Renal cortex interstitium (tissue), 11 donors: ENCODE results near the gene FAF2. TPM values are rescaled to one million over a fixed set of nuclear protein-coding genes. Genes with fewer than 3 reads are reported as not detected.

Experiments
- DNase-seq, 11 donors: peaks; one replicate each; pipeline ENCODE4 v3.0.0-alpha.2; 2013; ENCODE audit warnings: low read depth in 9 of 11, low spot score in 4 of 11; ENCODE audit errors: extremely low read depth in 1 of 11
- polyA plus RNA-seq, 3 donors: library from polyadenylated mRNA; unstranded; fragments of 120-200 nt; gene quantifications; one replicate each; pipeline ENCODE4 v1.2.1, GENCODE V29; 2013; ENCODE audit not compliant: insufficient read length in 3 of 3

Gene FAF2
- polyA plus RNA-seq, 3 donors, result 47.2 to 50.4 (median 47.5) TPM

DNA sequence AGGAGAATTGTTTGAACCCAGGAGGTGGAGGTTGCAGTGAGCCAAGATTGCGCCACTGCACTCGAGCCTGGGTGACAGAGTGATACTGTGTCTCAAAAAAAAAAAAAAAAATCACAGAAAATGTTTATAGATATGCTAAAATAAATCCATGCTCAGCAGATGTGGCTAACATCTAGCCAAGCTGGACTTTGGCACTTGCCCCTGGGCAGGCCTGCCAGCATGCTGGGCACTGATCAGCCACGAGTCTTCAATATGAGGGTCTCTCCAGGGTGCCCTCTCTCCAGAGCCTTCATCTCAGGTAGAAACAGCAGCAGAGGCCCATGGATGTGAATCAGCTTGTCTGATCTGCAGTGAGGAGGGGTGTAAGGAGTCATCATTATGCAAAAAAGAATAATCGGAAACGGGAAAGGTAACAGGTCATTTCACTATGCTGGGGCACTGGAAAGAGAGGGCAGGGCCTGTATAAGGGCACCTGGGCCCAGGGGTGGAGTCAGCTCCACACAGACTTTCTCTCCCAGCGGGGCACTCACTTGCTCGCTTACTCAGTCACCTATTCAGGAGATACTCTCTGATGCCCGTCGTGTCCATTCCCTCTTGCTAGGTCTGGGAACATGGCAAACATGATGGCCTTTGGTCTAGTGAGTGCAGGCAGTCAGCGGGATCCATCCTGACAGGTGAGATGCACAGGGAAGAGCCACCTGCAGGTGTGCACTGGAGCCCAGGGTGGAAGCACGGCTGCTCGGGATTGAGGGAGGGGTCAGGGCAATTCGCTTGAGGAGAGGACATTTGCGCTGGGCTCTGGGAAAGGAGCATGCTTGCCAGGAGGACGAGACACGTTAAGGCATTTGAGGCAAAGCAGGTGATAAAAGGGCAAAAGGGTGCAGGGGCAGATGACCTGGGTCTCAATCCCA lies 71.9 kb downstream of the FAF2 start:
- DNase-seq, result no peak

DNA sequence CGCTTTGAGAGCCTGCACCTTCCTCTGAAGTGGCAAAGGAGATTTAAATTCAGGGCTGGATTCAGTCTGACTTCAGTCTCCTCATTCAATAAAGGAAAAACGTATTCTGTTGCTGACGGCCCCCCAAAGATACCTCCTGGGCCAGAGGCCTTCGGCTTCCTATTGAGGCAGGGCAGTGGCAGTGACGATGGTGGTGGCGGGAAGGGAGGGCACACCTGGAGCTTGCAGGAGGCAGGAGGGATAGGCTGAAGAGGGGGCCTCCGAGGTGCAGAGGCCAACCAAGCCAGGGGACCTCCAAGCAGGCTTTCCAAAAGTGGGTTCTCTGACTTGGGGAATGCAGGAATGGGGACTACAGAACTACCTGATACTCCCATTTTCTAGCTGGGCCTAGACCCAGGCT lies 73.1 kb downstream of the FAF2 start:
- DNase-seq, result no peak

DNA sequence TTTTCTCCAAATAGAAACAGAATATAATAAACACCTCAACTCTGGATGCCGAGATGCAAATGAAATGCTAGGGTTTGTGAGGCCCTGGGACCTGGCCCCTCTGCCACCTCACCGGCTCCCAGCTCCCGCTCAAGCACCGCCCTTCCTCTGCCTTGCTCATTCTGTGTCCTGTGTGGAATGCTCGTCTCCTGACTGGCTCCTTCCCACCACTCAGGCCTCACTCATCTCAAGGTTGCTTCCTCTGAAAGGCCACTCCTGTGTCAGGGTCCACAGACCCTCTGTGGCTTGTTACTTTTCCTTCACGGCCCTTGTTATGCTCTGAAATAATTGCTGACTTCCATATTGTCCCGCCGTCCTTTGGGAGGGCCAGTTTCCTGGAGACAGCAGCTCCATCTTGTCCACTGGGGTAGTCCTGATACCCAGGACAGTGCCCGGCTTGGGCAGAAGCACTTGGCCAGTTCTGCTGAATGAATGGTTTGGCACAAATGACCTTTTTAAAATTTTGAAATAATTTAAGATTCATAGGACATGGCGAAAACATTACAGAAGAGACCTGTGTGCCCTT lies 73.6 kb downstream of the FAF2 start:
- DNase-seq, result no peak

DNA sequence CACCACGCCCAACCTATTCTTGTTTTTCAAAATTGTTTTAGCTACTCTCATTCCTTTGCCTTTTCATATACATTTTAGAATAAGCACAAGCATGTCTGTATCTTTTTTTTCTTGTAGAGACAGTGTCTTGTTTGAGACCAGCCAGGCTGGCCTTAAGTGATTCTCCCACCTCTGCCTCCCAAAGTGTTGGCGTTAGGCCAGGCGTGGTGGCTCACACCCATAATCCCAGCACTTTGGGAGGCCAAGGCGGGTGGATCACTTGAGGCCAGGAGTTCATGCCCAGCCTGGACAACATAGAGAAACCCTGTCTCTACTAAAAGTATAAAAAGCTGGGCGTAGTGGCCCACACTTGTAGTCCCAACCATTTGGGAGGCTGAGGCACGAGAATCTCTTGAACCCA lies 76.0 kb downstream of the FAF2 start:
- DNase-seq, result no peak

DNA sequence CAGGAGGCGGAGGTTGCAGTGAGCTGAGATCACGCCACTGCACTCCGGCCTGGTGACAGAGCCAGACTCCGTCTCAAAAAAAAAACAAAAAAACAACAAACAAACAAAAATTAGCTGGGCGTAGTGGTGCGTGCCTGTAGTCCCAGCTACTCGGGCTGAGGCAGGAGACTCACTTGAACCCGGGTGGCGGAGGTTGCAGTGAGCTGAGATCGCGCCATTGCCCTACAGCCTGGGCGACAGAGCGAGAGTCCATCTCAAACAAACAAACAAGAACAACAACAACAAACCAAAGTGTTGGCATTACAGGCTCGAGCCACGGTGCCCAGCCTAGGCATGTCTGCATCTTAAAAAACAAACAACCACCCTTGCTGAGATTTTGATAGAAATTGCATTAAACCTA lies 76.8 kb downstream of the FAF2 start:
- no peak for DNase-seq

DNA sequence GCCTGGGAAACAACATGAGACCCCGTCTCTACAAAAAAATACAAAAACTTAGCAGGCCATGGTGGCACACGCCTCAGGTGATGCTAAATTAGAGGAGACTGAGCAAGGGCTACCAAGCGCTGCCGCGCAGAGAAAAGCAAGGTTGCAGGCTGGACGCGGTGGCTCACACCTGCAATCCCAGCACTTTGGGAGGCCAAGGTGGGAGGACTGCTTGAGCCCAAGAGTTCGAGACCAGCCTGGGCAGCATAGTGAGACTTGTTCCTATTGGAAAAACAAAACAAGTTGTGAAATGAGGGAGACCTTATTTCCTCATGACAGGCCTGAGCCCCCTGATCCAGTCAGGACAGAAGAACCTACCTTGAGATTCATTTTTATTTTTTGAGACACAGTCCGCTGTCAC lies 77.5 kb downstream of the FAF2 start:
- no peak for DNase-seq

DNA sequence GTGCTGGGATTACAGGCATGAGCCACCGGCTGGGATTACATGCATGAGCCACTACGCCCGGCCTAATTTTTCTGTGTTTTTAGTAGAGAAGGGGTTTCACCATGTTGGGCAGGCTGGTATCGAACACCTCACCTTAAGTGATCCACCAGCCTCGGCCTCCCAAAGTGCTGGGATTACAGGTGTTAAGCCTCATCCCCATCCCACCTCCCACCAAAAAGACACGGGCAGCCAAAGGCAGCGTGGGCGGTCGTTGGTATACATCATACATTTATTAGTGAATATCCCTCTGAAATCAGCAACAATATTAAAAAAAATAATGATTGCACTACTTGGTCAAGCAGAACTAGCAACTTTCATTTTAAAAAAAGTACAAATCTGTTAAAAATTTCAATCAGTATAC lies 78.3 kb downstream of the FAF2 start:
- no peak for DNase-seq

DNA sequence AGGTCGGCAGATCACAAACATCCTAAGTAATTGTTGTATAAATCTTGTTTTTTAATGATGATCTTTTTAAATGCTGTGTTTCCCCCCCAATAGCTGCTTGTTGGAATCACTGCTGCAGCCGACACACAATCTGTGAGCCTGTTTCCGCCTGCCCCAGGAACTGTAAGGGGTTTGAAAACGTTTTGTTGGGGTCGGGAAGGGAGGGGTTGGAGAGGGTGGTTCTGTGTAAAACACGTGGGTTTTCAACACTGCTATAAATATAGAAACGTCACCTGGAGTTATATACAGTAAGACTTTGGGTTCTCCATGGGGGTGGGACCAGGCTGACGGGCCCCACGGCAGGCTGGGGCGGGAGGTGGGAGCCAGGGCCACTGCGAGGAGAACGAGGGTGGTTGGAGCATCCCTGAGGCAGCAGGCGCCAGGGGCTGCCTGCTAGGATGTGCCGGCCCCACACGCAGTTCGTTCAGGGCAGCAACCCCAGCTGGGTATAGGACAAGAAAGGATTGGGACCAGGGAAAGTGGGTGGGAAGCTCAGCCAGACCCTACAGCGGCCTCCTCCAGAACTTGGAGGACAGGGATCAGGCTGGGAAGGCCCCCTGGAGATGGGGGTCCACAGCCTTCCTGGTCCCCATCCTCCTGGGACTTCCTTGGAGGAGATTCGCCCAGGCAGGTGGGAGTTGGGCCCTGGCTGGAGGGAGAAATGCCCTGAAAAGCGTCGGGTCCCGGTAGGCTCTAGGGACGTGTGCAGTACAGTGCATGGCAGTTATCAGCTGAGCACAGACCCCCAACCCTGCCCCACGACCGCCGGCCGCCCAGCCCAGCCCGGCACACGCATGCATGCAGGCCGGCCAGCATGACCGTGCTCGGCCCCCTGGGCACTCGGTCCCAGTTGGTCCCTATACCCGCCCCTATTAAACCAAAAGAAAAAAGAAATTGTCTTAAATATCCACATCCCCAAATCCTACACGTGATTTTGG lies 79.3 kb downstream of the FAF2 start:
- no peak for DNase-seq

DNA sequence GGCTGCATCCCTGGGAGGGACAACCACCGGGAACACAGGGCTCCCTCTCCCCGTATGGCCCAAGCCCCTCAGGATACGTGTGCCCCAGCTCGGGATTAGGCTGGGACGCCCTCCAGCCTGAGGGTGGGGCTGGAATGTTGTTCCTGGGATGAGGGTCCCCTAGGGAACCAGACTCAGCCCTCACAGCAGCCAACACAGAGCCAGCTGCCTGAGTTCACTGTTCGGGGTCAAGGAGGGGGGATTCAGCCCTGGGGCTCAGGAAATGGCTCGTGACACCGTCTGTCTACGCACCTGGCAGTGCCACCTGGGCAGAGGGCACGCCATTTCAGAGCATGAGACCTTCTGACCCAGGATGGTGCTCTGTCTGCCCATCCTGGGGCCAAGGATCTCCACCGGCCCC lies 80.1 kb downstream of the FAF2 start:
- DNase-seq, result no peak

DNA sequence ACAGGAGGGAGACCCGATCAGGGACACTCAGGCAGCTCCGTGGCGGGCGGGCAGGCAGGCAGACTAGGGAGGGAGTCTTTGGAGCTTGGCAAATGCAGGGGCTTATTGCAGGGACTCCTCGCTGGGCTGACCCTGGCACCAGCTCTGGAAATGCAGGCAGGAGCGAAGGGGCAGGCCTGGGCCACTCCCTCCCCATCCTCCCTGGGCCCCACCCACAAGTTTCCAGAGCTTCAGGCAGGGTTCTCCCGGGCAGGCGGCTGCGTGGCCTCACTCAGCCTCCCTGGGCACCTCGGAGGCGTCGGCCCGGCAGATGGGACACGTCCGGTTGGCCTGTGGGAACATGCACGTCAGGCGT lies 80.6 kb downstream of the FAF2 start:
- DNase-seq, result no peak

DNA sequence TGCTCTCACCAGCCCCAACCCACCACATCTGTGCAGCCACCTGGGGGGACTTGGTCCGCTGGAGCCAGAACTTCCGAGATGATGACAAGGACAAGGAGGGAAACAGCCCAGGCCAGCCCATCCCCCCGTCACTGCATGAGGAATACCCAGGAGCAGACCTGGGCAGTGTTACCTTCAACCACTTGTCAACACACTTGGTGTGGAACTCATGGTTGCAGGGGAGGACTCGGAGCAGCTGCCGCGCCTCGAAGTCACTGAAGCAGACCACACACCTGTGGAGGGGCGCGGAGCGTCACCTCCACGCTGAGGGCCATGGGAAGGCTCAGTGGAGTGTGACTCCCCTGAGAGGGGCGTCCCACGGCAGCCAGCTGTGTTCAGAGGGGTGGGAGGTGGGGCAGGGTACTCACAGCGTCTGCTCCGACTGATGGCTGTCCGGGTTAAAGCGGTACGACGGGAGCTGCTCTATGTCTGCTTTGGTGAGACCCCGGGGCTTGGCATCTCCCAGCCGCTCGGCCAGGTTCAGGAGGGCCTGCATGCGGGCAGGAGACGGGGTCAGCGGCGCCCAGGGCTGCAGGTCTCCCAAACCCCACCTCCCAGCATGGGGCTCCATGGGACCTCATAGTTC lies 81.0 kb downstream of the FAF2 start:
- no peak for DNase-seq

DNA sequence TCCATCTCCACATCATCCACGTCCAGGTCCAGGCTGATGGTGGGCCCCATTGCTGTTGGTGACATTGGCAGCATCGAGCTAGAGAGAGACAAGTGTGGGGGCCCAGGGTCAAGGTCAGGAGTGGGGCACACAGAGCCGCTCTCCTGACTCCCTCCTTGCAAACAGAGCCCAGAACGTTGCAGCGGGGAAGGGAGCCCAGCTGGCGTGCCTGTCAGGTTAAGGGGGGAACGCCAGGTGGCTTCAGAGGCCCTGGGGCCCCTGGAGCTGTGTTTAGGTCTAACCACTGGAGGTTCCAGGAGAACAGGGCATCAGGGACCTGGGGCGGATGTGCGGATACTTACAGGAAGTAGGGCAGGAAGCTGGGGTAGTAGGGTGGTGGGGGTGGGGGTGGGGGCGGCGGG lies 81.6 kb downstream of the FAF2 start:
- no peak for DNase-seq

DNA sequence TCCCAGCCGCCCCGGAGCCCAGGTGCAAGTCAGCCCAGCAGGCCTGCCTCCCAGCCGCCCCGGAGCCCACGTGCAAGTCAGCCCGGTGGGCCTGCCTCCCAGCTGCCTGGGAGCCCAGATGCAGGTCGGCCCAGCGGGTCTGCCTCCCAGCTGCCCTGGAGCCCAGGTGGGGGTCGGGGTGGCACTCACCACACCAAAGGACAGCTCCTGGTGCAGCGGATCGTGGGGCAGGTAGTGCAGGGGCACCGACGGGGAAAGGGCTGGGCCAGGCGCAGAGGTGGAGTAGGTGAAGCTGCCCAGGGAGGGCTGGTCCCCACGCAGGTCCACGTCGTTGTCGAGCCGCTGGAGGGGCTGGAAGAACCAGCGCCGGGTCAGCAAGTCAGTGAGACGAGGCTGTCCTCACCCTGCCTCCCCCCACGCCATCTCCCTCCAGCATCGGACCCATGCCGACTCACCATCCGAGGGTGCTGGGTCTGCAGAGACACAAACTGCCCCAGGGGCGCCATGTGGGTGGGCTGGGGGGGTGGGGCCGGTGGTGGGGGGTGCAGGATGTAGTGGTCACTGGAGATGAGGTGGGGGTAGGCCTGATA lies 82.3 kb downstream of the FAF2 start:
- DNase-seq, result no peak

DNA sequence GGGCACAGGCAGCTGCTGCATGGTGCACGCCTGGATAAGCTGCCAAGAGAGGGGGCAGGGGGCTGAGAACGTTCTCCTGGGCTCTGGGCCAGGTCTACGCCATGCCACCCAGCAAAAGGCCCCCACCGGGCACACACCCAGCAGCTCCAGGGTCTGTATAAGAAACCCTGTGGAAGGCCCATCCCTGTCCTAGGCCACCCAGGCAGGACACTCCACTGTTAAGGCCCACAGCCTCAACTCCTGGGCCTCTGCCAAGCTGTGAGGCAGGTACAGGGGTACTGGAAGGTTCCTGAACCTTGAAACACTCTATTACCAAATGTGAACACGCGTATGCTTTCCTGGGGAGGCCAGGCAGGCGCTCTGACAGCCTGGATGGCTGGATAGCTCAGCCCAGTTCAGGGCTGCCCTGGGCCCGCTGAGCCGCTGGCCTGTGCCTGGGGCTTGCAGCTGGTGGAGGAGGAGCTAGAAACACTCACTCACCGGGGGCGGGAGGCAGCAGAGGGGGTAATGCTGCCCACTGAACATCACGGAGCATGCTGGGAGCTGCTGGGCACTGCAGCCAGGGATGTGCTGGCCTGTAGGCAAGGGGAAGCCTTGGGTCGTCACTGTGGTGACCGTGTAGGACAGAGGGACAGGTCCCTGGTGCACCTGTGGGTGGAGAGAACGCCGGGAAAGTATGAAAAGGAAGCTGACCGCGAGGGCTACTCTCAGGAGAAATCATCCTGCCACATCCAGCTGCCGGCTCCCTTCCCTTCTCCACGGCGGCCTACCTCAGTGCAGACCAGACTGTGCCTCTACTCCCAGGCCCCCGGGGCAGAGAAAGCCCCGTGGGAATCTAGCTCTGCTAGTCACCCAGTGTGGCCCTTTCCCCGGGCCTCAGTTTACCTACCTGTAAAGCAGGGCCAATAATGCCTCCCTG lies 83.1 kb downstream of the FAF2 start:
- no peak for DNase-seq

DNA sequence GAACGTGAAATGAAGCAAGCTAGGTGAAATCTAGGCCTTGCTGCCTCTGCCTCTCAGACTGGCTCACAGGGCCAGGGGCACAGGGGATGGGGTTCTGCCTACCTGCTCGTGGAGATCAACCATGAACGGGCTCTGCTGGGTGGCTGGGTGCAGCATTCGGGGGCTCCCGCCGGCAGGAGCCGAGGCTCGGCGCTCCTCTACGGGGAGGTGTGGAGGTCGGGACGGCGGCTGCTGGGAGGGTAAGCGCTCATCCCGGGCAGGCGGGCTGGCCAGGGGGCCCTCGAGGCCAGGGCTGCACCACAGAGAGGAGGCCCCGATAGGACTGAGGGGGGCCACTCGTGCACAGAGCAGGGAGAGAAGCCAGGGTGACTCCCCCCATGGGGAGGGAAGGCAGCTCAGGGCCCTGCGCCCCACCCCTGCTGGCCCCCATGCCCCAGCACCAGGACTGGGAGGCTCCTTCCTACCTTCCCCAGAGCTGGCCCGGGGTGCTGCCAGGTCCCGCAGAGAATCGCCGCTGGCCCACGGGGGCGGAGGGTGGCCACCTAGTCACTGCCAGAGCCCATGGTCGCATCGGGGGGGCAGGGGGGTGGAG lies 83.8 kb downstream of the FAF2 start:
- no peak for DNase-seq

DNA sequence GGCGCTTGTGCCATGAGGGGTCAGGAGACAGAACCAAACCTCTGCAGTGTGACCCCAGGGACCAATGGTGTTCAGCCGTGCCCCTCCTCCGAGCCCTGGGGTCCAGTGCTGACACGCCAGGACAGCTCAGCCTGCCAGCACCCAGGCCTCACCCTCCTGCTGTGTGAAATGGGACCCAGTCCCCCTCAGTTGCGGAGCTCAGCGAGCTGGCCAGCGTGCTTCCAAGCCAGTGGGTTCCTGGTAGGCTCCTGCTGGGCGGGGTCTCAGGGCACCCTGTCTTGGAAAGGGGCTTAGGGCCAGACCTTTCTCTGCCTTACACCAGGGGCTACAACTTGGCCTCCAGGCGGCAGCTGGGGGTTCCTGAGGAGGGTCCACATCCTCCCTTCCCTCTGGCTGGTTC lies 84.6 kb downstream of the FAF2 start:
- no peak for DNase-seq

DNA sequence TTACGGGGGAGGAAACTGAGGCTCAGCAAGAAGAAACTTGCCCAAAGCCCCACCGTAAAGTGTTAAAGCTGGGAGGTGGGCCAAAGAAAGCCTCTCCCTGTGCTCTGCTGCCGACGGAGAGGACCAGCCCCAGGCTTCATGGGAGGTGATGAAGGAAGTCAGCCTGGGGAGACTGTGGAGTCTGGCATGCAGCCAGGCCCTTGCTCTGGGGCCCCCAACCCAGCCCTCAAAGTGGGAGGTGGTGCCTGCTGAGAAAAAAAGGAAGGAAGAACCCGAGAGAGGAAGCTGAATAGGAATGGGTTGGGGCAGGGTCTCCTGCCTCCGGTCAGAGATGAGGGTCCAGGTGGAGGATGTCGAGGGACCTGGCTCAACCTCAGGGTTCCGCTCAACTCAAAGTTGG lies 85.2 kb downstream of the FAF2 start:
- DNase-seq, result no peak
